ENCODE data around the gene HOMER2. TPM values are rescaled to one million over a fixed set of nuclear protein-coding genes. Genes with fewer than 3 reads are reported as not detected.

The HOMER2 gene
- total RNA-seq, 1 experiment from 2014 or later = 14.2 TPM

DNA sequence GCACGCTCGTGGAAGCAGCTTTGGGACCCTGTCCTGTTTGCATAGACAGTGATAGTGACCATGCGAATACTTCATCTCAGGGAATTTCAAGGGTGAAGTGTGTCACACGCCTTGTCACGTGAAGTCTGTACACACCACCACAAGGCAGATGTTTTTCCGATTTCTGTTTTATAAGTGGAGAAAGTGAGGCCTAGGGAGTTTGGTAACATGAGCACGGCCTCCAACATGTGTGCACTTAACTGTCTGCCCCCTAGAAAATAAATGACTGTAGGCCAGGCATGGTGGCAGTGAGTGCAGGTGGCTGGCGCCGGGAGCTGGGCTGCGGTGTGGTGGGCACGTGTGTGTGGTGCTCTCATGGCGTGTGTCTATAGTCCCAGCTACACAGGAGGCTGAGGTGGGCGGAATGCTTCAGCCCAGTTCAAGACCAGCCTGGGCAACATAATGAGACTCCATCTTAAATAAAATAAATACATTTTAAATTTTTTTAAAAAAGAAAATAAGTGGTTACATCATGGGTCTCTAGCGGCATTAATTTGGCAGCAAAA is 101.1 kb downstream of the HOMER2 start:
- no peak for TF ChIP-seq CTCF (conservative IDR thresholded peaks at IDR 0.05)
- no peak overlapping the region for H3K4me3 Mint-ChIP-seq
- Histone ChIP-seq H3K4me1 (ENCODE audit: insufficient read depth, low read length) (no peaks in the 10 kb centered on the region), H2AFZ (ENCODE audit: low read length) (no peak overlapping the region), H3K4me2 (ENCODE audit: insufficient read depth, insufficient read length, low read length) (no peak overlapping the region), H3K18ac (ENCODE audit: insufficient read length, low read depth, low read length) (no peak overlapping the region), H2BK20ac (ENCODE audit: low read depth, low read length, poor library complexity, severe bottlenecking) (no peak overlapping the region), H3K56ac (ENCODE audit: insufficient read length, low read depth, low read length) (no peak overlapping the region), H4K8ac (replicated peaks; ENCODE audit: insufficient read length, low read depth, low read length) (no peak overlapping the region), H3K79me2 (ENCODE audit: insufficient read depth, low read length) (no peaks in the 10 kb centered on the region), H4K91ac (ENCODE audit: insufficient read length, low read depth, low read length) (no peak overlapping the region), H3K79me1 (ENCODE audit: insufficient read depth, low read depth, low read length, poor library complexity, severe bottlenecking) (no peaks in the 10 kb centered on the region), H2BK12ac (ENCODE audit: insufficient read length, low read depth, low read length) (no peak overlapping the region), H3K9me3 (ENCODE audit: control insufficient read depth, low read depth, low read length) (no peaks in the 10 kb centered on the region), H3T11ph (ENCODE audit: low read length) (no peak overlapping the region), H3K14ac (ENCODE audit: insufficient read depth, low read length) (no peak overlapping the region), H3K27ac (ENCODE audit: insufficient read length, low read depth, low read length) (no peak overlapping the region), H2BK120ac (ENCODE audit: low read depth, low read length, poor library complexity, severe bottlenecking) (no peak overlapping the region), H2BK5ac (ENCODE audit: insufficient read length, low read length) (no peak overlapping the region), H4K20me1 (ENCODE audit: control insufficient read depth, insufficient read depth, insufficient read length) (no peaks in the 10 kb centered on the region), H2BK15ac (ENCODE audit: low read depth, low read length) (no peak overlapping the region), H2AK5ac (ENCODE audit: insufficient read length, low read length) (no peak overlapping the region), H3K23ac (ENCODE audit: insufficient read length, low read depth, low read length) (no peak overlapping the region), H3K4ac (ENCODE audit: low read depth, low read length) (no peak overlapping the region), H3K9ac (ENCODE audit: extremely low read depth, insufficient read length, low read length) (no peak overlapping the region), H3K27me3 (ENCODE audit: insufficient read depth, low read length) (no peaks in the 10 kb centered on the region), H3K23me2 (ENCODE audit: insufficient read length, low read depth, low read length, poor library complexity, severe bottlenecking) (no peaks in the 10 kb centered on the region), H4K5ac (ENCODE audit: insufficient read length, low read depth, low read length) (no peak overlapping the region)
- no peak for DNase-seq
- H3K27ac Mint-ChIP-seq = no peak overlapping the region; a peak in 1 of 7 replicates
- WGBS (ENCODE audit: extremely low coverage, insufficient read length, low lambda C conversion rate) = no CpG with 5 or more reads among the region's 14 CpGs
- peaks cover 14% of the 10 kb centered on the region in 2 experiments for H3K4me1 Mint-ChIP-seq
- no peaks in the 10 kb centered on the region for H3K27me3 Mint-ChIP-seq (ENCODE audit: low read depth)
- no peaks in the 10 kb centered on the region for H3K9me3 Mint-ChIP-seq
- no peaks in the 10 kb centered on the region; a peak in 1 of 7 replicates for H3K36me3 Mint-ChIP-seq (ENCODE audit: insufficient read depth in 1 of 3, low read depth in 3 of 3)

Measured in H9 (cell line).